Measurements from ENCODE around the gene C22orf42. TPM values are rescaled to one million over a fixed set of nuclear protein-coding genes. Genes with fewer than 3 reads are reported as not detected.

Gene C22orf42
- total RNA-seq (2021) (not detected in 2 replicates), Bru-seq, nascent RNA (not detected), BruChase-seq, experiment 1, labeled RNA remaining after a 2-hour chase (not detected), BruChase-seq, experiment 2, labeled RNA remaining after a 6-hour chase (not detected)
- long read RNA-seq: 0 reads

GRCh38 chr22:32158712-32159533 lies at the start of gene C22orf42:
TSS of gene C22orf42 (minus strand) at chr22:32159303. CDS start at chr22:32159215, 88 bp downstream.
- peaks cover 39% of the 10 kb centered on the region for H3K27me3 ChIP-seq (replicated peaks; ENCODE audit: insufficient read depth, low read depth, low read length, poor library complexity)
- intact Hi-C loops (cut with micrococcal nuclease; ENCODE audit: unreplicated experiment): no loop called here
- no peak for DNase-seq (ENCODE audit: low spot score)
- POLR2A ChIA-PET (ENCODE audit: low non-redundant PET): no interaction called here
- CTCF ChIA-PET: no interaction called here
- BruUV-seq (replicated peaks): no TSS peak
- TF ChIP-seq, protein P1, sequence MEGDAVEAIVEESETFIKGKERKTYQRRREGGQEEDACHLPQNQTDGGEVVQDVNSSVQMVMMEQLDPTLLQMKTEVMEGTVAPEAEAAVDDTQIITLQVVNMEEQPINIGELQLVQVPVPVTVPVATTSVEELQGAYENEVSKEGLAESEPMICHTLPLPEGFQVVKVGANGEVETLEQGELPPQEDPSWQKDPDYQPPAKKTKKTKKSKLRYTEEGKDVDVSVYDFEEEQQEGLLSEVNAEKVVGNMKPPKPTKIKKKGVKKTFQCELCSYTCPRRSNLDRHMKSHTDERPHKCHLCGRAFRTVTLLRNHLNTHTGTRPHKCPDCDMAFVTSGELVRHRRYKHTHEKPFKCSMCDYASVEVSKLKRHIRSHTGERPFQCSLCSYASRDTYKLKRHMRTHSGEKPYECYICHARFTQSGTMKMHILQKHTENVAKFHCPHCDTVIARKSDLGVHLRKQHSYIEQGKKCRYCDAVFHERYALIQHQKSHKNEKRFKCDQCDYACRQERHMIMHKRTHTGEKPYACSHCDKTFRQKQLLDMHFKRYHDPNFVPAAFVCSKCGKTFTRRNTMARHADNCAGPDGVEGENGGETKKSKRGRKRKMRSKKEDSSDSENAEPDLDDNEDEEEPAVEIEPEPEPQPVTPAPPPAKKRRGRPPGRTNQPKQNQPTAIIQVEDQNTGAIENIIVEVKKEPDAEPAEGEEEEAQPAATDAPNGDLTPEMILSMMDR (conservative IDR thresholded peaks at IDR 0.05; ENCODE audit: low read depth, low read length): no peak
- TF ChIP-seq EZH2 (IDR thresholded peaks at IDR 0.05; ENCODE audit: borderline replicate concordance, low read depth, low read length, poor library complexity, severe bottlenecking): no peak
- no peak within 1 kb of the TSS for H3K4me3 ChIP-seq (ENCODE audit: low read depth, low read length, poor library complexity, severe bottlenecking)
- no peaks in the 10 kb centered on the region for H3K9me3 ChIP-seq (ENCODE audit: low read depth, low read length, poor library complexity, severe bottlenecking)
- H3K4me1 ChIP-seq (ENCODE audit: insufficient read depth, low read length, poor library complexity, severe bottlenecking): no peaks in the 10 kb centered on the region
- no peaks in the 10 kb centered on the region for H3K36me3 ChIP-seq (ENCODE audit: insufficient read depth, low read length, poor library complexity, severe bottlenecking)
- H3K27ac ChIP-seq (ENCODE audit: low read depth, low read length, poor library complexity, severe bottlenecking): no peak within 1 kb of the TSS

DNA sequence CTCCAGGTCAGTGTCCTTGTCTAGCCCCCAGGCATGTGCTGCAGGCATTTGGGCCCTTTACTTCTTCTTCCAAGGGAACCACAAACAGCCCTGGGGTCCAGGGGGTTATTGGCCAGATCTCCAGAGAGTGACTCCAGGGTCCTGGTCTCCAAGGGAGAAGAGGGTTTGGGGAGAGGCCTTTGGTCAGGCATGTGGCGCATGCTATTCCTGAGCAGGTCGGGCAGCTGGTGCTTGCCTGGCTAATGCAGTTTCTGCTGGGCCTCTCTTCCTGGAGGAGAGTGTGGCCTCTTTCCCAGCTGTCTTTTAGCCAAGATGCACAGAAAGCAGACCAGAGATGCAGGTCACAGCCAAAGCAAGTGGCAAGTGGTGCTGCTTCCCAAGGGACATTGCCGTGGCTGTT lies 49.6 kb upstream of the C22orf42 start:
- ChIA-PET CTCF (no interaction called here), POLR2A (ENCODE audit: low non-redundant PET) (no interaction called here)
- intact Hi-C loops (cut with micrococcal nuclease; ENCODE audit: unreplicated experiment): loop anchor here (10.0 kb wide), 1 partner anchor 234 kb away; no protein-coding TSS in a partner anchor
- no peaks in the 10 kb centered on the region for H3K36me3 ChIP-seq (ENCODE audit: insufficient read depth, low read length, poor library complexity, severe bottlenecking)
- no peak for TF ChIP-seq EZH2 (IDR thresholded peaks at IDR 0.05; ENCODE audit: borderline replicate concordance, low read depth, low read length, poor library complexity, severe bottlenecking)
- TF ChIP-seq, protein P1 (conservative IDR thresholded peaks at IDR 0.05; ENCODE audit: low read depth, low read length): no peak
- H3K27ac ChIP-seq (ENCODE audit: low read depth, low read length, poor library complexity, severe bottlenecking): no peak overlapping the region
- peaks cover 4% of the 10 kb centered on the region for H3K4me1 ChIP-seq (ENCODE audit: insufficient read depth, low read length, poor library complexity, severe bottlenecking)
- peaks cover 3% of the 10 kb centered on the region for H3K27me3 ChIP-seq (replicated peaks; ENCODE audit: insufficient read depth, low read depth, low read length, poor library complexity)
- no peak overlapping the region for H3K4me3 ChIP-seq (ENCODE audit: low read depth, low read length, poor library complexity, severe bottlenecking)
- DNase-seq (ENCODE audit: low spot score): no peak
- BruUV-seq (replicated peaks): no TSS peak
- no peaks in the 10 kb centered on the region for H3K9me3 ChIP-seq (ENCODE audit: low read depth, low read length, poor library complexity, severe bottlenecking)

GRCh38 chr22:32207971-32208480 lies 48.9 kb upstream of the C22orf42 start:
- POLR2A ChIA-PET (ENCODE audit: low non-redundant PET): no interaction called here
- CTCF ChIA-PET: no interaction called here
- intact Hi-C loops (cut with micrococcal nuclease; ENCODE audit: unreplicated experiment): loop anchor here (10.0 kb wide), 1 partner anchor 233 kb away; no protein-coding TSS in a partner anchor

More at GRCh38 chr22:32207971-32208480, 48.9 kb upstream of the C22orf42 start:
- DNase-seq (ENCODE audit: low spot score): no peak
- H3K4me1 ChIP-seq (ENCODE audit: insufficient read depth, low read length, poor library complexity, severe bottlenecking): peaks cover 4% of the 10 kb centered on the region
- no peaks in the 10 kb centered on the region for H3K9me3 ChIP-seq (ENCODE audit: low read depth, low read length, poor library complexity, severe bottlenecking)
- BruUV-seq (replicated peaks): no TSS peak
- H3K27me3 ChIP-seq (replicated peaks; ENCODE audit: insufficient read depth, low read depth, low read length, poor library complexity): peaks cover 9% of the 10 kb centered on the region
- no peak overlapping the region for H3K27ac ChIP-seq (ENCODE audit: low read depth, low read length, poor library complexity, severe bottlenecking)
- no peak overlapping the region for H3K4me3 ChIP-seq (ENCODE audit: low read depth, low read length, poor library complexity, severe bottlenecking)
- TF ChIP-seq, protein P1 (conservative IDR thresholded peaks at IDR 0.05; ENCODE audit: low read depth, low read length): no peak
- TF ChIP-seq EZH2 (IDR thresholded peaks at IDR 0.05; ENCODE audit: borderline replicate concordance, low read depth, low read length, poor library complexity, severe bottlenecking): no peak
- no peaks in the 10 kb centered on the region for H3K36me3 ChIP-seq (ENCODE audit: insufficient read depth, low read length, poor library complexity, severe bottlenecking)
